Mesenteric fat pad (tissue), 1 donor: Measurements from ENCODE around the gene GRIA3. TPM values are rescaled to one million over a fixed set of nuclear protein-coding genes. Genes with fewer than 3 reads are reported as not detected.

Experiments used
- DNase-seq: peaks from one replicate; pipeline ENCODE4 v3.0.0-alpha.2; 2020; ENCODE audit warnings: low spot score
- total RNA-seq: library from RNA; stranded (reverse); fragmentation: NEBNext Ultra II Directional; extraction: Animal tissue kit (Norgen Biotek cat#: 25700); gene quantifications from one replicate; pipeline ENCODE4 v1.2.1, GENCODE V29; 2021
- donor health status: DM: yes; HTN: yes; CAD: no.

Gene GRIA3
- total RNA-seq, 1 donor from 2014 or later = 0.71 TPM

DNA sequence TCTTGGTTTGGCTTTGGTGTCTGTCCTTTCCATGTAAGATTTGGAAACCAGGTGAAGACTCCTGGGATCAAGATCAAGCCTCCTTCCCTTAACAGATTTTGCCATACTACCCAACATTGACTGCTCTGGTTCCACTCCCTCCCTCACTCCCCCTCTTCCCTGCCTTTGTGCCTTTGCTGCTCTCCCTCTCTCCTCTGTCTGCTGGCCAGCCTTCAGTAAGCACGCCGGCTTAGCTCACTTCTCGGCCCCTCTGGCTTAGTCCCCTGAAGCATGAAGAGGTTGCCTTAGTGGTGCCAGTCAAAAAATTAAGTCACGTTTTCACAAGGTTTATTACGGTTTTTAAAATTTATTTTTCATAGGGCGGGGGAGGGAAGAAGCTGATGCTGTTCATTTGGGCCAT, 6.0 kb downstream of the GRIA3 start:
- DNase-seq = no peak

DNA sequence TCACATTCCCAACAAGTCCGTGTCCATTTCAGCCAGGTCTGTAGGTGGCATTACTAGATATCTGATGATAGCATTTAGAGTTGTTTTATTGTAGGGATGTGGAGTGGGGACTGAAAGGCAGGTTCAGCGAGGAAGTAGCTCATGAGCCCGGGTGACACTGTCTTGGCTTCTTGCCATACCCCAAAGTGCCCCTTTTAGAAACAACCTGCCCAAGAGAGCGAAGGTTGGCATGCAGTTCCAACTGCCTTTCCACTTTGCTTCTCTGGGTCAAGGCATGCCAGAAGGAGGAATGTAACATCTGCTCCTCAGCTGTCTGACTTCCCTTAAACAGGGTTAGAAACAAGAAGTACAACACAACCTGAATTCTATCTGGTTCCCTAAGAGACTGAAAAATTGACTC, 9.0 kb downstream of the GRIA3 start:
- no peak for DNase-seq

DNA sequence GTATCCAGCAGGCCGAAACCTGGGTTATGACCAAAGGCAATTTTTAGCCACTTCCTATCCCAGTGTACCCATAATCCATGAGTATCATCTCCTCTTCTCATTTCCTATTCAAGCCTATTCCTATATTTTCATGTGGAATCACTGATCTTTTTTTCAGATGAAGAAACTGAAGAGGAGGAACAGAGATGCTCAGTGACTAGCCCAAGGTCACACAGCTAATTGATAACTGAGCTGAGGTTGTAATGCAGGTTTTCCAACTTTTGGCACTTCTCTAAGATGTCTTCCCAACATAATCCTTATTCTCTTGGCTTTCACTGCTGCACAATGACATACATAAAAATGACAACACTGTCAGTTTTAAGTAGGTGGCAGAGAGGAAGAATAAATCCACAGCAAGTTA, 15.3 kb downstream of the GRIA3 start:
- no peak for DNase-seq

DNA sequence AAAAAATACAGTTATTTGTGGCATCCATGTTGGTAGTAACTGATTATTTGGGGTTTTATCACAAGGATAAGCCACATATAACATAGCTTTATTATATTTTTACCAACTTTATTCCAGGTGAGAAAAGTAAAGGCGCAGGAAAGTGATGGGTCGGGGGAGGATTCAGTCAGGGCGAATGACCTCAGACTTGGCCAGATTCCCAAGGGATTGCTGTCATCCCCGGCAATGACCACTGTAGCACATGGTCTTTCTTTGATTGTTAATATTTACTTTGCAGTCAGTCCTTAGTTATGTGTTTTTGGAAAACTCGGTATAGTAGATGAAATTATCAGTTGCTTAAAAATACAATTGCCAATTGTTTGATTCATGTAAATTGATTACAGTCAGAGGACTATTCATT, 17.6 kb downstream of the GRIA3 start:
- DNase-seq = no peak

DNA sequence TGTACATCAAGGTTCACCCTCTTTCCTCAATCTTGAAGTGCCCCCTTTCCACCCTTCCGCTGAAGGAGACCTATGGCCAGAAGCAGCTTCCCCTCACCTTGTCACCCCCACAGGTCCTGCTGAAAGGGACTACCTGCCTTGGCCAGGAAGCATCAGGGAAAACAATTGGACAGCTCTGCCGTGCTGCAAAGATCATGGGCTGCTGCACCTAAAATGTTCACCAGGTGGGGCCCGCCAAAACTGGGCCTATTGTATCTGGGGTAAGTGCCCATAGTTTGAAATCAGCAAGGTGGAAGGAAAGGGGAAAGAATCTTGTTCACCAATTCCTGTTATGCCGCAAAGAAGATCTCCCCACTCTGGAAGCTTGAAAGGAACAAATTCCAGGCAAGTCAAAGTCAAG, 18.4 kb downstream of the GRIA3 start:
- no peak for DNase-seq

DNA sequence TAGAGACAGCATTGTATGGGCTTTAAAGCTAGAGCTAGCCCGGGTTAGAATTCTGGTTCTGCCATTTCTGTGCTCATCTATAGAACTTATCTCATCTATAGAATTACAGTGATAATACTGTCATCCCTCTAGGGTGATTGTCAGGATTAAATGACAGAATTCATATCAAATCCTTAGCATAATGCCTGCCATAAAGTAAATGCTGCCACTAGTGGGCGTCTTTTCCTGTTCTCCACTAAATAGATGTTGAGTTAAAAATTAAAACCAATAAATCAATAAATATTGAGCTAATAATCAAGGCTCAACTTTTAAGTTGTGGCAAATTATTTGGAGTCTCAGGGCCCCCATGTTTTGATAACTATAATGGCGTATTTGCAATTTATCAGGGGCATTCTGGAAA, 19.7 kb downstream of the GRIA3 start:
- no peak for DNase-seq

DNA sequence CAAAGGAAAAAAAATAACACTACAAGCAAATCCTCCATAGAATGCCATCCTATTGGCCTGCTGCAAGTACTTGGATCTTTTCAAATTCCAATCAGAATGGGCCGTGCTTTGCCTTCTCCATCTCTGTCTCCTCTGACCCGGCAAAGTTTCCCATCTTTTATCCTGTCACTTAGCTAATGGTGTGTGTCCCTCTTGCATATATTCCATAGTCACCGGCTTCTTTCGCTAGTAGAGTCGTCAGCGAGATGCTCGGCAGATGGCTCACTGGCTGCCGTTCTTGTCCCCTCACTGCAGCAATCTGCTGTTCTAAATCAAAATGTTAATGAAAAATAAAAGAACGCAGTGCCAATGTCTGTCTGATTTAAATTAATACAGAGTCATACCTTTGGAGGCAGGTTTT, 22.1 kb downstream of the GRIA3 start:
- DNase-seq = no peak

DNA sequence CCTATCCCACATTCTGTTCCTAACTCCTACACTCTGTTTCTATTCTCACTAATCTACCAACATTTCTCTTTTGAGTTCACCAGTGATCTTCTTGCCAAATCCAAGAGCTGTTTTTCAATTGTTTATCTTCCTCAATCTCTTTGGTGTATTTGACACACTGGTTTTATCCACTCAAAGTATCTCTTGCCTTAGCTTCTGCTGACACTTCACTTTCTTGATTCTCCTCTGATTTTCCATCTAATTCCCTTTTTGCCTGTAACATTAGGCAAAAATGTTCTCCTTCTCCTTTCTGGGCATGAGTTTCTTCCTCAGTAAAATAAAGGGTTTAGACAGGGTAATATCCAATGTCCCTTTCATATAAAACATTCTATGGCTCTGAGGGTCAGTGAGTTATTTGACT, 26.2 kb downstream of the GRIA3 start:
- no peak for DNase-seq

DNA sequence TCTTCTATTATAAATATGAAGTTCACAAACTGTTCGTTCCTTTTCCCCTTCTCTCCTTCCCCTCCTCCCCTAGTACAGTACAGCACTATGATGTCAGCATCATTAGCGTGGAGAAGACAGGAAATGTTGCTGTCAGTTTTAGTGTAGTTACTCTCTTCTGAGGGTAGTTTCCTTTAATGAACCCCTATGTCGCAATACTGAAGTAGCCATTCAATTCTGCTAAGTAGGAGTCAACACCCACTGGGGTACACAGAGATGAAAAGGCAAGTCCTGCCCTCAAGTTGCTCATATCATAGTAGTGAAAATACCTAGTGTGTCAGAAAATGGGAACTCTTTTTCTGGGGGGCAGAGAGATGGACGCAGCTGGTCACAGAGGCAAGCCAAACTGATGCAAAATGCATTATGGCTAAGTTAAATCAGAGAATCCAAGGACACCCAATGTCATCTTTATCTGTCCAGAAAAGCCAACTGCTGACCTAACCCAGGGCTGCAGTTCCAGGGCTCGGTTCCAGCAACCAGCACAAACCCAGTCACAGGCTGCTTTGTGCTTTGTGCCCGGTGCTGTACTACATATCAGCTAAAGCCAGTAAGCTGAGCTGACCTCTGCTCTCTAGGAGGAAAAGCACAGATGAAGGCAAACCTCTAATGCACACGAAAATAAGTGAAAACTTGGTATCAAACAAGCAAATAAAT, 31.5 kb downstream of the GRIA3 start:
- DNase-seq = no peak

DNA sequence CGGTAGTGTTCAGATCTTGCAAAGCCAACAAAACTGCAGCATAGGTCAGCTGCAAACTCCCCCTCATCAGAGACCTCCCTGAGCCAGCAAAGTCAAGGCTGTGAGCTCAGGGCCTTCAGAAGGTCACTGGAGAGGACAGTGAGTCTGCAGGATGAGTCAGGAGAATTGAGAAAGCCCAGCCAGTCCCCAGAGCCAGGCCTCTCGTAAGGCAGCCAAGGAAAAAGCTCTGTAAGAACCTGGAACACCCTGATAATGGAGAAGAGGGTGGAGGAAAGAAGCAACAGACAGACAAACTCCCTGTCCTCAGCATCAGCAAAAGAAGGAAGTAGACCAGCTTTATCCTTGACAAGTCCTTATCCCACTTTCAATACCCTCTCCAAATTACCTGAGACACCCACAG, 33.0 kb downstream of the GRIA3 start:
- DNase-seq = no peak

DNA sequence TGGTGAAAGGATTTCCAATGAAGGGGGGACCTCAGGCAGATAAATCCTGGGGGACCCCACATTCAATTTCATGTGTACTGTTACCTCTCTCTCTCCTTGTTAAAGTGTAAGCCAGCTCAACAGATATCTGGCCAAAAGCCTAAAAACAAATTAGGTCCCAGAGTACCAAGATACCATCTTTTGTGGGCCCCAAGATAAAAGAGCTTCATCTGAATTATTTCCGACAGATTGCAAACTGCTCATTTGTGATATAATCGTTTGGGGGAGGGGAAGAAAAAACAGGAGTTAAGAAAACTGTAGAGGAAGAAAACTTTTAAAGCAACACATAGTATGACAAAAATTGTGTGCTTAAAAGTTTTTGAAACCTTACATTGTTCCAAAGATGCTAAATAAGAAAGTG, 33.6 kb downstream of the GRIA3 start:
- no peak for DNase-seq

DNA sequence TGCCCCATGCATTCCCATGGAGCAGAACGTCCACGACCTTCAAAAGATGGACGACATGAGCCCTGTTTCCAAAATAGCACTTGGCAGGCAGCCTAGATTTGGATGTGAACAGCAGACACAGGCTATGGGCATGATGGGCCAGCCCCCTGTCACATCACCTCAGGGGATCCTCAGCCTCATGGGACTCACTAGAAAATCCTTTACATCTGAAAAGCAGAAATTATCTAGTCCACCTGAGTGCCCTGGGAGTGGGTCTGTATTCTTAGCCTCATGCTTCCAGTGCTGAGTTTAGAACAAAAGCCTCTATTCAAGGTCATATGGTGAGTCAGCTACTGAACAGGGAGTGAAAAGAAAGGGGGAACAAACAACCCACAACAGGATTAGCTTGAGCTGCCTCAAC, 35.8 kb downstream of the GRIA3 start:
- DNase-seq = no peak

DNA sequence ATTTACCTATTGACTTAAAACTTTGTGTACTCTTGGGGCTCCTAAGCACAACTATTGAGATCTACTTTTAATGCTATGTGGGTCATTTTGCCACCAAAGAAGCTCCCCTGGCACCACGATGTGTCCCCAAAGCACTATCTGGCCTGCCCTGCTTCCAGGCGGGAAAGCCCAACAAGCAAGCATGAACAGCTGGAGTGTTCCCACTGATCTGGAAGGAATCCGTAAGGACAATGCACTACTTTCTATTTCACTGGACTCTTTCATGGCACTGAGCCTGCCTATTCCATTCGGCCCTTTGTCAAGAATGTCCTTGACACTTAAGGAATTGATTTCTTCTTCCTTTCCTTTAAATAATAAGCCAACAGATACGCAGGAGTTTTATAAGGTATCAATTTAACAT, 38.8 kb downstream of the GRIA3 start:
- DNase-seq = no peak

DNA sequence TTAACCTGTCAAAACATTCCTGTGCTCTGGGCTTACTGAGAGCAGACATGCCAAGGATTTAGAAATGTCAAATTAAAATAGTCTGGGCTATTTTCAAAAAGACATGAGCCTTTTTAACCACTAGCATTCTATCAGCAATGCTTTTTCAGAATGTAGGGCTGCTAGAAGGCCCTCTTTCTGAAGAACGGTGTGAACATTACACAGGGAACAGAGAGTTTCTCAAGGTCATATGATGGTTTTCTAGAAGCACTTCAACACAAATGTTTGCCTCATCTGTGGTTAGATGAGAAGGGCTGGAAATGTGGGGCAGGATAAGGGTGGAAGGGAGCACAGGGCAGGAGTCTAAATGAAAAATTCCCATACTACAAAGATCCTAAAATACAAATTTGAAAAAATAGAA, 39.3 kb downstream of the GRIA3 start:
- no peak for DNase-seq

DNA sequence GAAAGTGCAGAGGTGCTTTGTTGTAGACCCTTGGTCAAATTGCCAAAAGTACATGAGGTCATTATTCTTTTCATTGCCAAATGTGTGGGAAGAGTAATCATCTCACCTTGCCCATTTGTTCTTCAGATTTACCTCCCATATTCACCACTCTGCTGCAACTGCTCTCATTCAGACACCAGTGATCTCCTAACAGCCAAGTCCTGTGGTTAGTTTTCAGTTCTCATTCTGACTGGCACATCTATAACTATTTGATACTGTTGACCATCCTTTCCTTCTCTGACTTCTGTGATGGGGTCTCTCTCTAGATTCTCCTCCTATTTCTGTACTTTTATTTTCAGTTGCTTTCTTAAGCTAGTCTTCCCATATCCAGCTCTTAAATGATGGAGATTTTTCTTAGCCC, 39.8 kb downstream of the GRIA3 start:
- no peak for DNase-seq

DNA sequence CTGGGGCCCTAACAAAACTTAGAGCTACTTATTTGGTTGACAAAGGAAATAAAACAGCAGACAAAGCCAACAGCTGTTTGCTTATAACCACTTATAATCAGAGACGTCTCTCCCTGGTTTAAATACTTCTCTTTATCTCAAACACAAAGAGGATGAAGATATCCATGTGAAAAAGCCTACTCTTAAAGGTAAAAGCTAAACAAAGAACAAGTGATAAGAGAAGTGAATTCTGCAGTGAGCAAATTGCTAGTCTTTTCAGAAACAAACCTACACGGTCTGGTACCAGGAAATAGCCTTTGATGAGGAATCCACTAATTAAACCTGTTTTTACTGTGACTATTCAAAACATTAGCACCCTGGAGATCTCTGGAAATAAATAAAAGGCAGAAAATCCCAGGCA, 46.7 kb downstream of the GRIA3 start:
- DNase-seq = no peak

DNA sequence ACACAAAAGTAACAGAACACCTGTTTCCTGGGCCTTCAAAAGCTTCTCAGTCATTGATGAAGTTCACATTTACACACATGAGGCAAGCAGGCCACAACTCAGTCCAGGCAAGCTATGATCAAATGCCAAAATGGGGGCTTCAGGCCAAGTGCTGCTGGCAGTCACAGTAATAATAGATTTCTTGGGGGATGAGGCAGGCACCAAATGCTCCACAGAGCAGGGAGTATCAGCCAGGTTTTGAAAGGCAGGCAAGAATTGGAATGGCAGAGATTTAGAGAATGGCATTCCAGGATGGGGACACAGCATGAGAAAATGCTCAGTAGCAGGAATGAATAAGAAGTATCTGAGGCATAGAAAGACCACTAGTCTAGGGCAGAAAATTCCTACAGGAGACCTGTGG, 52.8 kb downstream of the GRIA3 start:
- DNase-seq = no peak

DNA sequence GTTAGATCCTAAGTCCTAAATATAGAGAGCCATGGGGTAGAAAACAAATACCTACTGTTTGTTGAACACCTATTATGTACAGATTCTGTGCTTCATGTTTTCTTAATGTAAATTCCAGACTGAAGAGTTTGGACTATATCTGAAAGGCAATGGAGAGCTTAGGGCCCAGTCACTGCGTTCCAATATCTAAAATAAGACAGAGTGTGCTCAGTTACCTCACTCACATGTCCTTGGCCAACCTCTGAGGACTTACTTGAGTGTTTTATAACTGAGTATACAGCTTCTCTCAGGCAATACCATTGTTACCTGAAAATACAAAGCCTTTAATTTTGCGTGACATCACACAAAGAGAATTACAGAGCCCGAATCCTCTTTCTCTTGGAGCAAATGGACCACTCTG, 53.2 kb downstream of the GRIA3 start:
- no peak for DNase-seq

DNA sequence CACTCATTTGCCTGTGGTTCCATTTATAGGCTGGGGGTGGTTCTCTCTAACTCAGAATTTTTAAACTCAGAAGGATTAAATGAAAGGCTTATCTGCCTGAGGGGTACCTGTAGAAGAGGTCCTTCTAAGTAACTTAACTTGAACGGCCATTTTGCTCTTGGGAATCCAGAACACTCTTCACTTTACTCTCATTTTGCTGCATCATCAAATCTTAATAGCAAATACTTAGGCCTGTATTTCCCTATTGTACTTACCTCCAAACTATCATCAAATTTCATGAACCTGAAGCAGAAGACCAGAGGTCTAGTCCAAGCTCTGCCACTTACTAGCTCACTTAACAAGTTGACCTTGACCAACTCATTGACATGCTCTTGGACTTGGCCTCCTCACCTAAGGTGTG, 70.4 kb downstream of the GRIA3 start:
- no peak for DNase-seq

DNA sequence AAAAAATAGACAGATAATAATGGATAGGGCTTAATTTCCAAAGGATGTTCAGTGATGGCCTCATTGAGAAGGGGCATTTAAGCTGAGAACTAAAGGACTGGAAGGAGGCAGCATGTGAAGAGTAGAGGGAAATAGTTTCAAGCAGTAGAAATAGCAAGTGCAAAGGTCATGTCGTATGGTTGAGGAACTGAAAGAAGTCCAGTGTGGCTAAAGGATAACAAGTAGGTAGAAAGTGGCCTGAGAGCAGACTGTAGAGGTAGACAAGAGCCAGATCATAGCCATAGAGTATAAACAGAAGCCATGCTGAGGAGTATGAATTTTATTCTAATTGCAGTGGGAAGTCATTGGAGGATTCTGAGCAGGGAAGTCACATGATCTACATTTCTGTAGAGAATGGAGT, 72.3 kb downstream of the GRIA3 start:
- no peak for DNase-seq

DNA sequence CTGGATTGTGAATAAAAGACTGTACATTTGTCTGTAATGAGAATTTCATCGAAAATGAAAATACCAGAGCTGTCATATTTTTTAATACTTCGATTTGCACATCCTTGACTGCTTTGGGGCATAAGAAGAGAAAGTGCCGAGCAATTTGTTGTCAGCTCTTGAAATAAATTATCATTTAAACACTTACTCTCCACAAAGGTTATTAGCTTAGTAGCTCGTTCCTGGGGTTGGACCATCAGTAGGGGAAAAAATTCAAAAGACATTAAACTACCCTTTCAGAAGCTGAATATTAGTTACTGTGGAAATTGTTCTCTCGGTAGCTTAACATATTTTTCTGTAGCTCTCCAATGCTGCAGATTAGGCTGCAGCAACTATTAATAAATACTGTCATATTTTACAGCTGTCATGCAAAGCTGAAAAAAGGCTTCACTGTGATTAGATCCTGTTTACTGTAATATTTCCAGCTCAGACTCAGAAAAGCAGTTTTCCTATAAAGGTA, 76.9 kb downstream of the GRIA3 start:
- DNase-seq = no peak

DNA sequence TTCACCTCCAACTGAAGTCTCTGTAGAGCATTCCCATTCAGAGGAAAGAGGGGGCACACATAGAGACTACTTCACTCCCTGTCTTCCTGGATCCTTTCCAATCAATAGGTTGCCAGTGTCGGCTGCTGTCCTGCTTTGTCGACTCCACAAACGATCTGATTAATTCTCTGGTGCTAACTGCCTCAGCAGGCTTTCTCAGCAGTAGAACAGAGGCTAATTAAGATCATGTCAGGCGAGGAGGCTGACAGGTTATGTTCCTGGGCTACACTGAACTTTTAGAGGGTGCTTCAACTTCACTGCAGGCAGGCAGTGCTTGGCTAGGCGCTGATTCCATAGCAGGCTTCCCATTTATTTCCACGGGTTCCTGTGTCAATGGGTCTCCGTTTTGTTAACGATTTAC, 79.2 kb downstream of the GRIA3 start:
- DNase-seq = no peak

DNA sequence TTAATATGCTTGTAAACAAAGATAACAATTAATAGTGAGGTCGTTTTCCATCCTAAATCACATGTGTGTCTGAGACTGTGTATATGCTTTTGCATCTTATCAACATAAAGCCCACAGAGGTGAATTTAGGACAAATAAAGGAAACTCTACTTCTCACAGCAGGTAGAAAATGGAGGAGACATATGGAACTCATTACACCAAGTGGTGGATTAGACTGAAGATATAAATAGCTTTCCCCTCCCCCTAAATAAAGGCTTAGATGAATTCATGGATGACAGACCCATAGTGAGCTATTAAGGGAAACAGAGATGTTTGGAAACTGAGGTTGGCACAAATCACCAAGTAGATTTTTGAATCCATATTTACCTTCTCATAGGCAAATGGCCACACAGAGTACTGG, 79.7 kb downstream of the GRIA3 start:
- DNase-seq = no peak

DNA sequence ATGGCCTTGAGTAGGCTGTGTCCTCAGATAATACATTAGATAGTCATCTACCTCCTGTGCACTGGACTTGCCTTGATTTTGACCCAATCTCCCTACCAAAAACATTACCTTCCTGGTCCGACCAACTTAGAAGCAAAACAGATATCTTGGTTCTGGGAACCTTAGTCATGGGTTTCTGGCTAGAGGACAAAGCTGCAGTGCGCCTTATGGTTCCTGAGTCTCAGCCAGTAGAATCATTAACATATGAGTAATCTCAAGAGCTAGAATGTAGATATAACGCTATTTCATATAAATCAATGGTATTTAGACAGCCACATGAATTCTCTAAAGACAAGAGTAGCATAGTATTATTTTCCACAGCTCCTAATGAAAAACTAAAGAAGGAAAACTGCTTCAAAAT, 83.1 kb downstream of the GRIA3 start:
- no peak for DNase-seq
